ENCODE measurements around the gene MOSPD2.

Gene MOSPD2

GRCh38 chrX:14948691-14949090 lies 75.5 kb downstream of the MOSPD2 start:
- H3K4me3 ChIP-seq (ENCODE audit: low read depth, low read length): no peak overlapping the region
- no peak for DNase-seq (ENCODE audit: low read depth)
- TF ChIP-seq CTCF (IDR thresholded peaks at IDR 0.05; ENCODE audit: insufficient read depth, low read depth, low read length, missing control alignments): no peak

- no peak for TF ChIP-seq CTCF (IDR thresholded peaks at IDR 0.05; ENCODE audit: insufficient read depth, low read depth, low read length, missing control alignments)
- no peak overlapping the region for H3K4me3 ChIP-seq (ENCODE audit: low read depth, low read length)
- DNase-seq (ENCODE audit: low read depth): no peak
Measured at GRCh38 chrX:14956813-14957582, 83.8 kb downstream of the MOSPD2 start.

- H3K4me3 ChIP-seq (ENCODE audit: low read depth, low read length): no peak overlapping the region
- DNase-seq (ENCODE audit: low read depth): no peak
Measured at GRCh38 chrX:14963447-14964236, 90.4 kb downstream of the MOSPD2 start.

GRCh38 chrX:14964500-14964899 lies 91.3 kb downstream of the MOSPD2 start:
- no peak overlapping the region for H3K4me3 ChIP-seq (ENCODE audit: low read depth, low read length)
- no peak for TF ChIP-seq CTCF (IDR thresholded peaks at IDR 0.05; ENCODE audit: insufficient read depth, low read depth, low read length, missing control alignments)
- DNase-seq (ENCODE audit: low read depth): no peak

More at GRCh38 chrX:14963447-14964236, 90.4 kb downstream of the MOSPD2 start:
- no peak for TF ChIP-seq CTCF (IDR thresholded peaks at IDR 0.05; ENCODE audit: insufficient read depth, low read depth, low read length, missing control alignments)

All from GM12865 (cell line).